HEK293 (cell line): ENCODE results near the gene GNG7.

Experiments used
- CTCF ChIA-PET: fragments of 350-600 bp; formaldehyde crosslinking; extraction: SDS; loops from one replicate; lab custom pipeline; 2021; ENCODE audit warnings: antibody characterized with exemption; lab: Yijun Ruan, JAX
- POLR2A ChIA-PET: fragments of 300-600 bp; formaldehyde crosslinking; extraction: SDS; loops from one replicate; lab custom pipeline; 2020; ENCODE audit warnings: antibody characterized with exemption, inconsistent platforms; lab: Yijun Ruan, JAX
- H3K27ac ChIP-seq: fragments of 200-500 bp; sonication (Bioruptor generic); 2 replicates; pipeline ENCODE4 v1.5.1; 2014; ENCODE audit warnings: low read depth, low read length, control low read depth, inconsistent platforms; ENCODE audit errors: extremely low read depth
- H3K36me3 ChIP-seq, 2 experiments: fragments of 200-500 bp in 1 of 2; sonication (Bioruptor generic) in 1 of 2; 1 replicate in 1 of 2; 2 replicates in 1 of 2; pipeline ENCODE4 v1.5.1; 2014 to 2017; ENCODE audit warnings: inconsistent platforms in 2 of 2, low read length in 2 of 2; ENCODE audit not compliant: control insufficient read depth in 2 of 2, insufficient read depth in 1 of 2
- H3K4me1 ChIP-seq: fragments of 200-500 bp; sonication (Bioruptor generic); 2 replicates; pipeline ENCODE4 v1.5.1; 2014; ENCODE audit warnings: mild to moderate bottlenecking, low read length, inconsistent platforms; ENCODE audit not compliant: control insufficient read depth, insufficient read depth
- H3K4me3 ChIP-seq: 2 replicates; pipeline ENCODE4 v1.5.1; 2011; ENCODE audit warnings: low read depth, mild to moderate bottlenecking, control low read depth, low read length, moderate library complexity
- H3K9me3 ChIP-seq: fragments of 200-500 bp; sonication (Bioruptor generic); 2 replicates; pipeline ENCODE4 v1.5.1; 2014; ENCODE audit warnings: low read depth, low read length, inconsistent platforms; ENCODE audit not compliant: control insufficient read depth, insufficient read depth
- BCL11B ChIP-seq: fragments of 450-650 bp; formaldehyde crosslinking; IDR thresholded peaks from 2 replicates; pipeline ENCODE4 v1.5.1; 2016; ENCODE audit warnings: low read depth, missing biosample characterization, missing genetic modification characterization
- CTCF ChIP-seq: fragments of 450-650 bp; formaldehyde crosslinking; IDR thresholded peaks from 2 replicates; pipeline ENCODE4 v1.5.1; 2016; ENCODE audit warnings: missing biosample characterization, missing genetic modification characterization
- EGR2 ChIP-seq: fragments of 450-650 bp; formaldehyde crosslinking; IDR thresholded peaks from 2 replicates; pipeline ENCODE4 v1.5.1; 2016; ENCODE audit warnings: low read depth, missing biosample characterization, missing genetic modification characterization
- GLI2 ChIP-seq: fragments of 450-650 bp; formaldehyde crosslinking; IDR thresholded peaks from 2 replicates; pipeline ENCODE4; 2017; ENCODE audit warnings: missing biosample characterization, missing genetic modification characterization, low read depth, borderline replicate concordance
- GLIS2 ChIP-seq: fragments of 450-650 bp; formaldehyde crosslinking; IDR thresholded peaks from 2 replicates; pipeline ENCODE4 v1.5.1; 2016; ENCODE audit warnings: missing biosample characterization, missing genetic modification characterization
- OSR2 ChIP-seq: fragments of 450-650 bp; formaldehyde crosslinking; IDR thresholded peaks from 2 replicates; pipeline ENCODE4 v1.5.1; 2016; ENCODE audit warnings: missing biosample characterization, missing genetic modification characterization
- PRDM10 ChIP-seq: fragments of 450-650 bp; formaldehyde crosslinking; IDR thresholded peaks from 2 replicates; pipeline ENCODE4 v1.5.1; 2016; ENCODE audit warnings: missing biosample characterization, missing genetic modification characterization
- SCRT2 ChIP-seq: fragments of 450-650 bp; formaldehyde crosslinking; IDR thresholded peaks from 2 replicates; pipeline ENCODE4 v1.5.1; 2016; ENCODE audit warnings: missing biosample characterization, missing genetic modification characterization
- TCF7L2 ChIP-seq: IDR thresholded peaks from 2 replicates; pipeline ENCODE4 v1.6.1; 2011; ENCODE audit warnings: low read depth, mild to moderate bottlenecking, inconsistent platforms, low read length, moderate library complexity, borderline replicate concordance
- ZBTB1 ChIP-seq: fragments of 450-650 bp; formaldehyde crosslinking; IDR thresholded peaks from 2 replicates; pipeline ENCODE4 v1.5.1; 2016; ENCODE audit warnings: missing biosample characterization, missing genetic modification characterization
- ZFHX2 ChIP-seq: fragments of 450-650 bp; formaldehyde crosslinking; conservative IDR thresholded peaks from 2 replicates; pipeline ENCODE4 v1.5.1; 2016; ENCODE audit warnings: missing biosample characterization, missing genetic modification characterization
- ZNF146 ChIP-seq: fragments of 450-650 bp; formaldehyde crosslinking; IDR thresholded peaks from 2 replicates; pipeline ENCODE4 v1.5.1; 2016; ENCODE audit warnings: missing biosample characterization, missing genetic modification characterization
- ZNF223 ChIP-seq: fragments of 450-650 bp; formaldehyde crosslinking; IDR thresholded peaks from 2 replicates; pipeline ENCODE4 v1.5.1; 2016; ENCODE audit warnings: missing biosample characterization, missing genetic modification characterization
- ZNF248 ChIP-seq: fragments of 450-650 bp; formaldehyde crosslinking; IDR thresholded peaks from 2 replicates; pipeline ENCODE4 v1.5.1; 2017; ENCODE audit warnings: missing biosample characterization, missing genetic modification characterization
- TF ChIP-seq, protein P1 (sequence below): fragments of 450-650 bp; formaldehyde crosslinking; IDR thresholded peaks from 2 replicates; pipeline ENCODE4 v1.5.1; 2016; ENCODE audit warnings: missing biosample characterization, missing genetic modification characterization
- TF ChIP-seq, protein P2 (sequence below): fragments of 450-650 bp; formaldehyde crosslinking; IDR thresholded peaks from 2 replicates; pipeline ENCODE4 v1.5.1; 2016; ENCODE audit warnings: missing biosample characterization, missing genetic modification characterization

The GNG7 gene

DNA sequence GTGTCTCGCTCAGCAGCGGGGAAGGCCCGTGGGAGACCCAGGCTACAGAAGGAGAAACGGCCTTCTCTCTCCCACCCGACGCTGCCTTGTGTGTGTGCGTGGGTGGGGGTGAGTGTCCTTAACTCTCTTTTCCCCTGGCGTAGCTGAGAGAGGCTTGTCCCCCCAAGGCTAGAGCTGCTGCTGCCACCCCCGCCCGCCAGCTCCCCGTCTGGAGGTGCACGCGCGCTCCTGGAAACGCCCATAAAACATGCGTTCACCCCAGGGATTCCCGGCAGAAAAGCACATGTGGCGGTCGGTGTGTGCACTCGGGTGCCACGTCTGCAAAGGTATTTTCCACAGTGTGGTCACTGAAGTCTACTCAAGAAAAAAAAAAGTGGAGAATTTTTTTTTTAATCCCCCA lies 190.5 kb downstream of the GNG7 start:
- H3K36me3 ChIP-seq, result no peaks in the 10 kb centered on the region
- POLR2A ChIA-PET, result interaction anchor here (1.5 kb wide), 1 partner anchor 36 kb away, joined by 7 read pairs; the partner anchor contains the start of gene GADD45B
- no peak overlapping the region for H3K27ac ChIP-seq
- no peaks in the 10 kb centered on the region for H3K9me3 ChIP-seq
- no peak overlapping the region for H3K4me3 ChIP-seq
- peak; percentile 39; the same call in 1 of the 2 replicates for TF ChIP-seq ZFHX2
- no peak for TF ChIP-seq ZBTB1 (tag by site-specific recombination)
- TF ChIP-seq EGR2 (tag by site-specific recombination), result peak; percentile 55
- TF ChIP-seq, all 188 proteins: peak for 2
- CTCF ChIA-PET, result interaction anchor here (1.1 kb wide), 1 partner anchor 68 kb away, joined by 4 read pairs; no protein-coding TSS in a partner anchor
- peaks cover under 1% of the 10 kb centered on the region; the same call in 1 of the 2 replicates for H3K4me1 ChIP-seq

GRCh38 chr19:2511570-2511969 lies 190.9 kb downstream of the GNG7 start:
- ChIA-PET CTCF (no interaction called here), POLR2A (interaction anchor here (1.5 kb wide), 1 partner anchor 35 kb away, joined by 7 read pairs; the partner anchor contains the start of gene GADD45B)
- Histone ChIP-seq H3K9me3 (no peaks in the 10 kb centered on the region), H3K36me3 (no peaks in the 10 kb centered on the region), H3K4me3 (no peak overlapping the region), H3K27ac (no peak overlapping the region), H3K4me1 (peaks cover 3% of the 10 kb centered on the region; the same call in 1 of the 2 replicates)
- TF ChIP-seq, protein P1, sequence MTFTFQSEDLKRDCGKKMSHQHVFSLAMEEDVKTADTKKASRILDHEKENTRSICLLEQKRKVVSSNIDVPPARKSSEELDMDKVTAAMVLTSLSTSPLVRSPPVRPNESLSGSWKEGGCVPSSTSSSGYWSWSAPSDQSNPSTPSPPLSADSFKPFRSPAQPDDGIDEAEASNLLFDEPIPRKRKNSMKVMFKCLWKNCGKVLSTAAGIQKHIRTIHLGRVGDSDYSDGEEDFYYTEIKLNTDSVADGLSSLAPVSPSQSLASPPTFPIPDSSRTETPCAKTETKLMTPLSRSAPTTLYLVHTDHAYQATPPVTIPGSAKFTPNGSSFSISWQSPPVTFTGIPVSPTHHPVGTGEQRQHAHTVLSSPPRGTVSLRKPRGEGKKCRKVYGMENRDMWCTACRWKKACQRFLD, result no peak
- no peak for TF ChIP-seq SCRT2 (tag by site-specific recombination)
- no peak for TF ChIP-seq ZNF248
- TF ChIP-seq ZNF223 (tag by site-specific recombination), result no peak
- TF ChIP-seq TCF7L2, result no peak
- TF ChIP-seq PRDM10, result no peak

DNA sequence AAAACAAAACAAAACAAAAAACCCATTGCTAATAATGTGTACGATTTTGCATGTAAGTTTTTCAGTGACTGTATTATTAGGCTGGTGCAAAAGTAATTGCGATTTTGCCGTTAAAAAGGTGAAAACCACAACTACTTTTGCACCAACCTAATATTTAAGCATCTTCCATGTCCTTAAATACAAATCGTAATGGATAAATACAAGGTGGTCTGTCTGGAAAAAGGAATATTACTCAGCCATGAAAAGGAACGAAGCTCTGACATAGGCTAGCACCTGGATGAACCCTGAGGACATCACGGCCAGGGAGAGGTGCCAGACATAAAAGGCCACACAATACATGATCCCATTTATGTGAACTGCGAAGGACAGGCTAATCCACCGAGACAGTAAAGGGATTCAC lies 193.4 kb downstream of the GNG7 start:
- POLR2A ChIA-PET, result interaction anchor here (4.8 kb wide), 1 partner anchor 32 kb away, joined by 50 read pairs; the partner anchor contains the start of gene GADD45B
- TF ChIP-seq CTCF (tag by site-specific recombination) (no peak), ZNF146 (tag by site-specific recombination) (peak; percentile 99), OSR2 (tag by site-specific recombination) (no peak), BCL11B (tag by site-specific recombination) (no peak), GLI2 (tag by site-specific recombination) (no peak), GLIS2 (tag by site-specific recombination) (no peak)
- TF ChIP-seq, protein P2, sequence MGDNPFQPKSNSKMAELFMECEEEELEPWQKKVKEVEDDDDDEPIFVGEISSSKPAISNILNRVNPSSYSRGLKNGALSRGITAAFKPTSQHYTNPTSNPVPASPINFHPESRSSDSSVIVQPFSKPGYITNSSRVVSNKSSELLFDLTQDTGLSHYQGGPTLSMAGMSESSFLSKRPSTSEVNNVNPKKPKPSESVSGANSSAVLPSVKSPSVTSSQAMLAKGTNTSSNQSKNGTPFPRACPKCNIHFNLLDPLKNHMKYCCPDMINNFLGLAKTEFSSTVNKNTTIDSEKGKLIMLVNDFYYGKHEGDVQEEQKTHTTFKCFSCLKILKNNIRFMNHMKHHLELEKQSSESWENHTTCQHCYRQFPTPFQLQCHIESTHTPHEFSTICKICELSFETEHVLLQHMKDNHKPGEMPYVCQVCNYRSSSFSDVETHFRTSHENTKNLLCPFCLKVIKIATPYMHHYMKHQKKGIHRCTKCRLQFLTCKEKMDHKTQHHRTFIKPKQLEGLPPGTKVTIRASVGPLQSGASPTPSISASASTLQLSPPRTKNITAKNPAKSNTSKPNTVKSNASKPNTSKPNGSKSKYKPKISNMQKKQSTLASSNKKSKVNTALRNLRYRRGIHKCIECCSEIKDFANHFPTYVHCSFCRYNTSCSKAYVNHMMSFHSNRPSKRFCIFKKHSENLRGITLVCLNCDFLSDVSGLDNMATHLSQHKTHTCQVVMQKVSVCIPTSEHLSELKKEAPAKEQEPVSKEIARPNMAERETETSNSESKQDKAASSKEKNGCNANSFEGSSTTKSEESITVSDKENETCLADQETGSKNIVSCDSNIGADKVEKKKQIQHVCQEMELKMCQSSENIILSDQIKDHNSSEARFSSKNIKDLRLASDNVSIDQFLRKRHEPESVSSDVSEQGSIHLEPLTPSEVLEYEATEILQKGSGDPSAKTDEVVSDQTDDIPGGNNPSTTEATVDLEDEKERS (tag by site-specific recombination), result 0 out of 2 replicates have a peak, but pooled peaks have one; percentile 54
- H3K27ac ChIP-seq, result no peak overlapping the region
- peaks cover 3% of the 10 kb centered on the region; the same call in 1 of the 2 replicates for H3K4me1 ChIP-seq
- CTCF ChIA-PET, result interaction anchor here (0.6 kb wide), 2 partner anchors 107 to 1151 kb away, joined by 3 to 4 read pairs; no protein-coding TSS in a partner anchor
- no peak overlapping the region for H3K4me3 ChIP-seq
- no peaks in the 10 kb centered on the region for H3K36me3 ChIP-seq
- no peaks in the 10 kb centered on the region for H3K9me3 ChIP-seq
